HG02571 (cell line): ENCODE data around the gene ZNF687.
A peak's percentile ranks its signal among the peaks of the same experiment; 100 is the strongest.

Experiments used
- ATAC-seq: cut with Tn5 transposase; IDR thresholded peaks from one replicate; pipeline ENCODE4 v1.9.1; 2021; ENCODE audit warnings: mild to moderate bottlenecking, moderate library complexity; ENCODE audit not compliant: unreplicated experiment

Gene ZNF687, protein sequence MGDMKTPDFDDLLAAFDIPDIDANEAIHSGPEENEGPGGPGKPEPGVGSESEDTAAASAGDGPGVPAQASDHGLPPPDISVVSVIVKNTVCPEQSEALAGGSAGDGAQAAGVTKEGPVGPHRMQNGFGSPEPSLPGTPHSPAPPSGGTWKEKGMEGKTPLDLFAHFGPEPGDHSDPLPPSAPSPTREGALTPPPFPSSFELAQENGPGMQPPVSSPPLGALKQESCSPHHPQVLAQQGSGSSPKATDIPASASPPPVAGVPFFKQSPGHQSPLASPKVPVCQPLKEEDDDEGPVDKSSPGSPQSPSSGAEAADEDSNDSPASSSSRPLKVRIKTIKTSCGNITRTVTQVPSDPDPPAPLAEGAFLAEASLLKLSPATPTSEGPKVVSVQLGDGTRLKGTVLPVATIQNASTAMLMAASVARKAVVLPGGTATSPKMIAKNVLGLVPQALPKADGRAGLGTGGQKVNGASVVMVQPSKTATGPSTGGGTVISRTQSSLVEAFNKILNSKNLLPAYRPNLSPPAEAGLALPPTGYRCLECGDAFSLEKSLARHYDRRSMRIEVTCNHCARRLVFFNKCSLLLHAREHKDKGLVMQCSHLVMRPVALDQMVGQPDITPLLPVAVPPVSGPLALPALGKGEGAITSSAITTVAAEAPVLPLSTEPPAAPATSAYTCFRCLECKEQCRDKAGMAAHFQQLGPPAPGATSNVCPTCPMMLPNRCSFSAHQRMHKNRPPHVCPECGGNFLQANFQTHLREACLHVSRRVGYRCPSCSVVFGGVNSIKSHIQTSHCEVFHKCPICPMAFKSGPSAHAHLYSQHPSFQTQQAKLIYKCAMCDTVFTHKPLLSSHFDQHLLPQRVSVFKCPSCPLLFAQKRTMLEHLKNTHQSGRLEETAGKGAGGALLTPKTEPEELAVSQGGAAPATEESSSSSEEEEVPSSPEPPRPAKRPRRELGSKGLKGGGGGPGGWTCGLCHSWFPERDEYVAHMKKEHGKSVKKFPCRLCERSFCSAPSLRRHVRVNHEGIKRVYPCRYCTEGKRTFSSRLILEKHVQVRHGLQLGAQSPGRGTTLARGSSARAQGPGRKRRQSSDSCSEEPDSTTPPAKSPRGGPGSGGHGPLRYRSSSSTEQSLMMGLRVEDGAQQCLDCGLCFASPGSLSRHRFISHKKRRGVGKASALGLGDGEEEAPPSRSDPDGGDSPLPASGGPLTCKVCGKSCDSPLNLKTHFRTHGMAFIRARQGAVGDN

DNA sequence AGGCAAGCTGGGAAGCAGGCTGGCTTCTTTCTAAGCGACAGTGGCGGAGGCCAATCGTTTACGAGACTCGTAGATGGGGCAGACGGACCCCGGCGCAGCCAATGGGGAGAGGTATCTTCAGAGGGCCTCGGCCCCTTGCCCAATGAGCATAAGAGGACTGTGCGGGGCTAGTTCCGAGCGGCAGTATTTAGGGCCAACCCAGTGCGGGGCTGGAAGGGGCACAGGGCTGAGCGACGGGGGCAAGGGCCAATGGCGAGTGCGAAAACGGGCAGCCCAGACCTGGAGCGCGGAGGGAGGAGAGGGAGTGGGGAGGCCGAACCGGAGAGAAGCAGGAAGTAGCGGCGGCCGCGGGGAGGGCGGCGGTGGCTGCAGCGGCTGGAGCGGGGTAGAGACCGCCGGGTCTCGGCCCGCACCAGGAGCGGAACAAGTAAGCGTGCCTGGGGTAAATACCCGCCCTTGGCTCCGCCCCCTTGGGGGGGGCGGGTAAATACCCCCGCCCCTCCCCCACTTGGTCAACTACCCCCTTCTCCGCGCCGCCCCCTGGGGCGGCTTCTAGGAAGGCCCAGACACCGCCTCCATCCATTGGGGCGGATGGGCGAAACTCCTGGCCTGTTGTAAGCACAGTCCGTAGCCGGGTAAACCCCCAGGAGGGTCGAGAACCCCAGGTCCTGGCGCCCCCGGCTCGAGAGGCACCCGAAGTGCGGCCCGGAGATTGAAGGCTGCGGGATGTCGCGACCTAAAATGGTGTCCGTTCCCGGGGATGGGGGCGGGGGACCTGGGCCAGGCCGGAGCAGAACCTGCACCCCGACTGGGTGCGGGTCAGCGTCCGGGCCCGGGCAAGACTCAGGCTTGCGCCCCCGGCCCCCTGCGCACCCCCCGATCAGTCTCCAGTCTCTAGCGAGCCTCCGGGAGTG, at the start of gene ZNF687:
ZNF687 (plus strand) TSS at position 331 of the 914 bp plus-strand sequence. CDS start 3,993 bp downstream, outside the sequence.
- peak; percentile 87 for ATAC-seq

DNA sequence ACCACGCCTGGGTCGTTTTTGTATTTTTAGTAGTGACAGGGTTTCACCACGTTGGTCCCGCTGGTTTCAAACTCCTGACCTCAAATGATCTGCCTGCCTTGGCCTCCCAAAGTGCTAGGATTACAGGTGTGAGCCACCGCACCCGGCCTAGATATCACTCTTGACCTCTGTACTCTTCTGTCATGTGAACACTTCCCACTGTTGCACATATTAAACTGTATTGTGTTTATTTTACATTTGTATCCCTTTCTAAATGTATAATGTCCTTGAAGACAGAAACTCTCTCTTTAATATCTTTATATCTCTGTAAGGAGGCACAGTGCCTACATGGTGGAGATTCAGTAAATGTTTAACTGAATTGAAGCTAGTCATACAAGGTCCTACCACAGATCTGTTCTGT, 46.9 kb upstream of the ZNF687 start:
- ATAC-seq, result no peak

DNA sequence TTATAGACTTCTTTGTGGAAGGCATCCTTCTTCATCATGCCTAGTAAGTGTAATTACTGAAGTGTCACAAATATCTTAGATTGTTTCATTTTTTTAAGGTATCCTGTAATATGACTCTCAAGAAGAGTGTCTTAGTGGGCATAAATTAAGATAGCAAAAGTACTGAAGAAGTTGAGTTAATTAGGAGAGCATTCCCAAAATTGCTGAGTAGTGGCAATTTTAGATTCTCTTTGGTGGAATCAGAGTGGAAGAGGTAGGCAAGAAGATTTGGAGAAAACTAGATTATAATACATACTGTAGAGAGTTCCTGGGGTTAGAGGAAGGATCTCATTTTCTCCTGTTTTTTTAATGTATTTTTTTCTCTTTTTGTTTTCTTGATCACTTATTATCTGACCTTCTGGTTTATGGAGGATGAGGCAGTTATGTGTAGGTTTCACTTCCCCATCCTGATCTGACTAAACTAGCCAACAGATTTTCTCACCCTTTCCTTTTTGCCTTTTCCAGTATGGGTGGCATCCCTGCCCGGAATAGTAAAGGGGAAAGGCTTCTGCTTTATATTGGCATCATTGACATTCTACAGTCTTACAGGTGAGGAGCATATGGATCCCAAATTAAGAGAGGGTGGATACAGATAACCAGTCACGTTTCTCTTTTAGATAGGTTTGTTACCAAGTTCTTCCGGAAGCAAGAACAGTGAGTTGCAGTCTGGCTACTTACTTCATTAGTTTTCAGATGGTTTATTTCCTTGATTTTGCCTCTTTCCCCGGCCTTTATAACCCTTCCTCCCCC, 44.2 kb upstream of the ZNF687 start:
- ATAC-seq, result no peak

DNA sequence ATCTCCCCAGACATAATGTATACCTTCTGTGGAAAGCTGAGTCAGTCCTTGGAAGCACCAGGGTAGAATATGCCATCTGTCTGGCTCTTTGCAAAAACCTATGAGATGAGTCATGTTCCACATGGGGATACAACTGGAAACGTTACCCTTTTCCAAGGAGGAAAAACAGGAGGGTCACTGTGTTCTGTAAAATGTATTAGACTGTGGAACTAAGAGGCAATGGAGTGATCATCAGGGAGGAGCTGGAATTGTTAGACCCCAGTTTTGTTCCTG, 43.7 kb upstream of the ZNF687 start:
- no peak for ATAC-seq

DNA sequence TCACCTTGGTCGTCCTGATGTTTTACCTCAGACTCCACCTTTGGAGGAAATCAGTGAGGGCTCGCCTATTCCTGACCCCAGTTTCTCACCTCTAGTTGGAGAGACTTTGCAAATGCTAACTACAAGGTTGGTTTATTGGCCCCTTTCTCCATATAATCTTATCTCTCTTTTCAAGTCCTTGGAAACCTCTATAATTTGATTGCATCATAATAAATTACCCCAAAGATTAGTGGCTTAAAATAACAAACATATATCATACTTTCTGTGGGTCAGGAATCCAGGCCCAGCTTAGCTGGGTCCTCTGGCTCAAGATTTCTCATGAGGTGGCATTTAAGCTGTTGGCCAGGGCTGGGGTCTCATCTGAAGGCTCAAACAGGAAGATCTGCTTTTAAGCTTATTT, 39.7 kb upstream of the ZNF687 start:
- no peak for ATAC-seq

DNA sequence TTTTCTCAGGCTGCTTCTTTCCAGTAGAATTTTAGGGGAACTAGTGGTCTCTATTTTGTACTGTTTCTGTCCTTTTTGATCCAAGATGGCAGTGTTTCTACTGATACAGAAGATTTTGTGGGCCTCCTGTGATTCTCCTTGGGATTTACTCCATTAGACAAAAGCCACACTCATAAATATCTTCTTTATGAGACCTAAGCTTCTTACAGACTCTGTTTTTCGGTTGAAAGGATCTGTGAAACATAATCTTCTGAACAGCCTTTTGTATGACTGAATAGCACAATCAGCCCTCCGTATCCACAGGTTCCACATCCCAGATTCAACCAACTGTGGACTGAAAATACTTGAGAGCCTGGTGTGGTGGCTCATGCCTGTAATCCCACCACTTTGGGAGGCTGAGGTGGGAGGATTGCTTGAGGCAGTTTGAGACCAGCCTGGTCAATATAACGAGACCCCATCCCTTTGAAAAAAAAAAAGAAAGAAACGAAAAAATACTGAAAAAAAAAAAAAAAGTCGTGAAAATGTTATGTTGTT, 38.3 kb upstream of the ZNF687 start:
- no peak for ATAC-seq

DNA sequence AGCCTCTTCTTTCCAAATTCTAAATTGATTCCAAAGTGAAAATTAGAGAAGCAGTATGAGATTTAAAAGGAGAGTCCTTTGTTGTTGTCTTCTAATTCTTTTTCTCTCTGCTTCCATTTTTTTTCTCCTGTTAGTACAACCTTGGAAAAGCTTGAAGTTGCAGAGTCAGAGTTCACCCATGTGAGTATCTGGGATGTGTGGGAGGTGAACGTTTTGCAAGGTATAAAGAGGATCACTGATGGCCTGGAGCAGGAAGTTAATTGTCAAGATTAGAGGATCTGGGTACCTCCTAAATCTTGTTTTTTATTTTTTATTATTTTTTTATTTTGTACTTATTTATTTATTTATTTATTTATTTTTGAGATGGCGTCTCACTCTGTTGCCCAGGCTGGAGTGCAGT, 35.3 kb upstream of the ZNF687 start:
- no peak for ATAC-seq

DNA sequence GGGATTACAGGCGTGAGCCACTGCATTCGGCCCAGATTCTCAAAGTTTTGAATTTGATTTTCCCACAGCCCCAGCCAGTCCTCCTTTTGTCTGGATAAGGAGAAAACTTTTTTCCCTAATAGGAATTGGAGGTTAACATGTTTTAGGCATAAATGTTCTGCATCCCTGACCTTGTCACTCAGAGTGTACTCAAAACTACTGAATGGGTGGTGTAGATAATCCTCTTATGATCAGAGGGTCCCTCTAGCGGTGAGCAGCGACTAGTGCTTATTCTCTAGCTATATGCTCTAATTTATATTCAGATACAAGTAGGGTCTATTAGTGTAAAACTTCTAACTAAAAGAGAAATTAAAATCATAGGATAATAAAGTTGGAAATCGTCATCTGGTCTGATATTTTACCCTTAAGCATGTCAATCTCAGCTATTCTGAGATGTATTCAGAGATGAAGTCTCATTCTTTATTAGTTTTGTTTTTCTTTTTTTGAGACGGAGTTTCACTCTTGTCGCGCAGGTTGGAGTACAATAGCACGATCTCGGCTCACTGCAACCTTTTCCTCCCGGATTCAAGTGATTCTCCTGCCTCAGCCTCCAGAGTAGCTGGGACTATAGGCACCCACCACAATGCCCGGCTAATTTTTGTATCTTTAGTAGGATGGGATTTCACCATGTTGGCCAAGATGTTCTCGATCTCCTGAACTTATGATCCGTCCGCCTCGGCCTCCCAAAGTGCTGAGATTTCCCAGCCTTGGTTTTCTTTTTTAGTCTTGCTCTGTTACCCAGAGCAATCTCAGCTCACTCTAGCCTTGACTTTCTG, 30.2 kb upstream of the ZNF687 start:
- no peak for ATAC-seq

DNA sequence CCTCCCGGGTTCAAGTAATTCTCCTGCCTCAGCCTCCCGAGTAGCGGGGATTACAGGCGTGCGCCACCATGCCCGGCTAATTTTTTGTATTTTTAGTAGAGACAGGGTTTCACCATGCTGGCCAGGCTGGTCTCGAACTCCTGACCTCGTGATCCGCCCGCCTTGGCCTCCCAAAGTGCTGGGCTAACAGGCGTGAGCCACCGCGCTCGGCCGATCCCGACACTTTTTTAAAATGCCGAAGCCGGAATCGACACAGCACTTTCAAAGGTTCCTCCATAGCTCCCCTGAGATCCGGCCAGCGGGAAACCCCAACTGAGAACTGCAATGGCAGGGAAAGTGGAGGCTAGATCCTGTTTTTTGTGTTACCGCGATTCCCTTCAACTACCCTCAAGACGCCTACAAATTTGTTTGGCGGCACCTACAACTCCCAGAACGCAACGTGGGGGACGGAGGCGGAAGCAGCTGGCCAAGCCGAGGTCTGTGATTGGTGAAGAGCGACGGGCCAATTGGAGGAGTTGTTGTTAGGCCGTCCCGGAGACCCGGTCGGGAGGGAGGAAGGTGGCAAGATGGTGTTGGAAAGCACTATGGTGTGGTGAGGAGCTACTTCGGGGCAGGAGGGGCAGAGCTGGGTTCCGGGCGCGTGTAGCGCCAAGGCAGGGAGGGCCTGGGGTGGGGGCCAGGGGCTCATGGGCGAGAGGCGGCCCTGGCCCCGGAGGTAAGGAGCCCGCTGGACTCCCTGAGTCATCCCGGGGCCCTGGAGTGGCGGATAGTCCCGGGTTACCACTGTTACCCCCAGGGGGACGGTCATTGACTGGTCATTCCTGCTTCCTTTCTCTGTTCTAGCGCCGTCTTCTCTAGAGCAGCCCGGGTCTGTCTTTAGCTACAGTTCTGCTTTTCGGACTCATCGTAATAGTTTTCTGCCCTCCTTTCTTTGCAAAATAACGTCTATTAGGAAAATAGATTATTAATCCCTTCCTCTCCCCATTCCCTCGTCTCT, 27.6 kb upstream of the ZNF687 start, which contains the start of gene PSMD4:
PSMD4 (plus strand) TSS at position 518 of the 997 bp plus-strand sequence; CDS start at position 567, 49 bp downstream.
- peak; percentile 92 for ATAC-seq

DNA sequence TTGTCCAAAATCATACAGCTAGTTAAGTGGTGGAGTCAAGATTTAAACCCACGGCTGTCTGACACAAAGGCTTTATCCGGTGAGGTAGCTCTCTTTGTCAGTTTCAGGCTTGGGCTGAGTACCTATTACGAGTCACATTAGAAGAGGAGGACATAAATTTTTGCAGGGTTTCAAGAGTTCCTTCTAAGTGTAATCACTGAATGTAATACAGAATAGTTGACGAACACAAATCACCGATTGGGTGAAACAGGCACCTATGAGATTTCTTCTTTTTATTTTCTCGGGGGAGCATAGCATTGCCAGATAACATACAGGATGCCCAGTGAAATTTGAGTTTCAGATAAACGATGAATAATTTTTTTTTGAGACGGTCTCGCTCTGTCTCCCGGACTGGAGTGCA, 26.7 kb upstream of the ZNF687 start:
- ATAC-seq, result no peak

DNA sequence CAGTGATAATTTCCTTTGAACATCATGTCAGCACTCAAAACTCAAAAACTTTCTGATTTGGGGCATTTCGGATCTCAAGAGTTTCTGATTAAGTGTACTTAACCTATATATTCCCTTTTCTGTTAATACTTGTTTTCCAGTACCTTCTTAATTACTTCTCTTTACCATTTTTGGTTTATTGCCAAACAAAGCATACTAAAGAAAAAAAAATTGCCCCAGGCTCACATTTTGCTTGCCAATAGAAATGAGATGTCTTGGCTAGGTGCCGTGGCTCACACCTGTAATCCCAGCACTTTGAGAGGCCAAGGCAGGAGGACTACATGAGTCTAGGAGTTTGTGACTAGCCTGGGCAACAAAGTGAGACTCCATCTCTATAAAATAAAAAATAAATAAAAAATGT, 22.7 kb upstream of the ZNF687 start:
- no peak for ATAC-seq

DNA sequence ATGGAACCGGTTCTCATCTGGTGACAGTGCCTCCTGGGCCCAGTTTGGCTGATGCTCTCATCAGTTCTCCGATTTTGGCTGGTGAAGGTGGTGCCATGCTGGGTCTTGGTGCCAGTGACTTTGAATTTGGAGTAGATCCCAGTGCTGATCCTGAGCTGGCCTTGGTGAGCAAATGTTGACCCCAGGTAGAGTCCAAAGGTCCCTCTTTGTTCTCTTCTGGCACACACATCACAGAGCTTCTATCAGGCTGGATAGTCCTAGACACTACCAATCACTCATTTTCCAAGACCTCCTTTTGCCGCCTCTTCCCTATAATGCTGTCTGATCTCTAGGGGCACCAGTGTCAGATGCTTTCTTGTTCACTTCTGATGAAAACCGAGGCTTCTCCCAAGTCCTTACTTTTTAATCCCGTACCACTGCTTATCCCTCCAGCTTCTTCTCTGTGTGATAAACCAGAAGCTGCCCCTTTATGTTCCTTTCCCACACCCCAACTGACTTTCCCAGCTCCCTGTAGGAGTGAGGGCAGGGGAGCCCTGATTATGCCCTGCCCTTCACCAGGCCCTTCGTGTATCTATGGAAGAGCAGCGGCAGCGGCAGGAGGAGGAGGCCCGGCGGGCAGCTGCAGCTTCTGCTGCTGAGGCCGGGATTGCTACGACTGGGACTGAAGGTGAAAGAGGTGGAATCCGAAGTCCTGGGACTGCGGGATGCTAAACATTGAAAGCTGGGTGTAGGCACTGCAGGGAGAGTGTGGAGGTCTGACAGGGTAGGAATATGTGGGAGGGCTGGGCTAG, 16.5 kb upstream of the ZNF687 start:
- ATAC-seq, result no peak

DNA sequence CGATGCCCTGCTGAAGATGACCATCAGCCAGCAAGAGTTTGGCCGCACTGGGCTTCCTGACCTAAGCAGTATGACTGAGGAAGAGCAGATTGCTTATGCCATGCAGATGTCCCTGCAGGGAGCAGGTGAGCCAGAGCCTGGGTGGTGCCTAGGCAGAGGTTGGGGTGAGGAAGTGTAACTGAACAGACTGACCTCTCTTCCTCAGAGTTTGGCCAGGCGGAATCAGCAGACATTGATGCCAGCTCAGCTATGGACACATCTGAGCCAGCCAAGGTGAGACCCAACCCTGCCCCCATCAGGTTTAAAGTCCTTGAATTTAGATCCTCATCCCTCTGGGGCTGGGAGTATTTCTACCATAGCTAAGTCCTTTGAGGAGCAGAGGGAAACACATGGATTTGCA, 15.8 kb upstream of the ZNF687 start:
- no peak for ATAC-seq

DNA sequence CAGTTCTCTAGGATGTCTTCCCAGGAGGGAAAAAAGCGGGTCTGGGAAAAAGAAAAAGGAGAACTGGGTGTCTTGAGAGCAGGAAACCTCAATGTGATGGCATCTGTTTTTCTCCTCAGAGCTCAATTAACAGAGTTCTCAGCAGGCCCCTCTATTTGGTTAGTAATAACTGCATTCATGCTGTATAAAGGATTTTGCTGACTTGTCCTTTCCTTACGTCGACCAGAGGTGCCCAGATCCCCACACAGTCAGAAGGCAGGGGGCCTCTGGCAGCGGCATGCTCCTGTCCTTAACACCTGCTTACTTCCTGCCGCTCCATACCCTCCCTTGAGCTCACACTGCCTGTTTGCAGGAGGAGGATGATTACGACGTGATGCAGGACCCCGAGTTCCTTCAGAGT, 15.3 kb upstream of the ZNF687 start:
- ATAC-seq, result no peak

DNA sequence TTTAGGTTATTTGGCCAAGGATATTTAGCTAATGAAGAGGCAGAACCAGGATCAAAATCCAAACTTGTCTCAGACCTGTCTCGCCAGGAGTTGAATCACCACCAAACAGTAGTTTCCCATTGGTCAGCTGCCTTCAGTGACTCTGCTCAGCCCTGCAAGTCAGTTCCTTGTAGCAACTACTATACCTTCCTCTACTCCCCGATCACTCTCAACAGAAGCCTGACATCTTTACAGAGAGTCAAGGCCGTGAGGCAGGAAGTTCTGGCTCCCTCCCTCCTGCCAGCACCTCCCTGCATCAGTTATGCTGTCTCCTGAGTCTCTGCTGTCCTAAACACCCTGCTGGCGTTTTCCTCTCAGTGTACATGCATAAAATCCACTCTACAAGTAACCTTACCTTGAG, 14.3 kb upstream of the ZNF687 start:
- no peak for ATAC-seq

DNA sequence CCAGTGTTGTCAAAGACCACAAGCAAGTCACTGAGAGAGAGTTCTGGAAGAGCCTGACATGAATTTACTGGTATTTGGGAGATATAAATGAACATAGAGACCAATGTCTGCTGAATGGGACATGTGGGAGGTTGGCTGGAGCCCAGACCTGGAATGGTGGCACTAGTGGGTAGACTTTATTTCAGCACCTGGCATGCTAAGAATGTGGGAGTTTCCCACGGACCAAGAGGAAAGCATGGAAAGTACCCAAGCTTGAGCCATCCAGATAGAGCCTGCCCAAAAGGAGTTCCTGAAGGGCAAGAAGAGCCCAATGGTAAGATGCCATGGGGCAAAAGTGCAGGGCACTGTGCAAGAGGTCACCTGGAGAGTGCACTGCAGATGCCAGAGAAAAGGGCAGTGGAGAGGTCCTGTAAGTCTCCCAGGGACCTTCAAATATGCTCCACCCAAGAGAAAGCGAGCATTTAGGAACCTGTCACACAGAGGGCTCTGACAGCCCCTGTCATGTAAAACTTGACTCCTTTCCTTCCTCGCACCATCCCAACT, 8.1 kb upstream of the ZNF687 start:
- no peak for ATAC-seq
